Heart right ventricle (tissue), 16 donors: ENCODE data around the gene CTRB1. TPM values are rescaled to one million over a fixed set of nuclear protein-coding genes. Genes with fewer than 3 reads are reported as not detected.

Experiments used
- ATAC-seq, 8 donors: fragments of 200-7000 bp; cut with Tn5 transposase; one replicate each; pipeline ENCODE4 v1.9.1; 2020; ENCODE audit warnings: mild to moderate bottlenecking in 8 of 8, moderate library complexity in 8 of 8, moderate number of reproducible peaks in 1 of 8
- DNase-seq, 2 donors: peaks; one replicate each; pipeline ENCODE4 v3.0.0-alpha.2; 2020
- H3K27ac ChIP-seq, 10 donors: fragments of 200-600 bp; sonication (generic) in 2 of 10; one replicate each; pipeline versions ENCODE4 v1.5.0 to v1.8.0; 2020 to 2022; ENCODE audit warnings: mild to moderate bottlenecking in 3 of 10
- H3K27me3 ChIP-seq, 7 donors: fragments of 200-600 bp; one replicate each; pipeline ENCODE4 v1.8.0; 2021 to 2022; ENCODE audit warnings: mild to moderate bottlenecking in 2 of 7
- H3K36me3 ChIP-seq, 9 donors: fragments of 200-600 bp; sonication (generic) in 1 of 9; one replicate each; pipeline versions ENCODE4 v1.5.0 to v1.8.0; 2020 to 2022; ENCODE audit warnings: mild to moderate bottlenecking in 2 of 9
- H3K4me1 ChIP-seq, 9 donors: fragments of 200-600 bp; sonication (generic) in 1 of 9; one replicate each; pipeline versions ENCODE4 v1.5.0 to v1.8.0; 2020 to 2022; ENCODE audit warnings: mild to moderate bottlenecking in 4 of 9
- H3K4me3 ChIP-seq, 10 donors: fragments of 200-600 bp; sonication (generic) in 2 of 10; one replicate each; pipeline versions ENCODE4 v1.5.0 to v1.8.0; 2020 to 2022; ENCODE audit warnings: mild to moderate bottlenecking in 7 of 10, moderate library complexity in 2 of 10
- H3K9me3 ChIP-seq, 11 donors: fragments of 200-600 bp in 10 of 11; sonication (generic) in 2 of 11; one replicate each; pipeline versions ENCODE4 v1.5.0 to v1.8.0; 2013 to 2022; ENCODE audit warnings: mild to moderate bottlenecking in 2 of 11, control low read depth in 1 of 11, moderate library complexity in 1 of 11
- CTCF ChIP-seq, 9 donors: fragments of 200-600 bp; sonication (generic) in 2 of 9; IDR thresholded peaks; one replicate each; pipeline versions ENCODE4 v1.5.0 to v1.8.0; 2021 to 2022; ENCODE audit warnings: antibody characterized with exemption in 9 of 9, mild to moderate bottlenecking in 5 of 9, moderate library complexity in 1 of 9
- WGBS, 2 donors: extraction: QIAGEN DNeasy Blood & Tissue Kit; methylation state at CpG; one replicate each; pipeline ENCODE4 v1.1.7; 2013; ENCODE audit warnings: inconsistent platforms in 1 of 2; 5-methylcytosine and 5-hydroxymethylcytosine counted together
- intact Hi-C, 10 donors: fragments of 100-400 bp; cut with DNase I; formaldehyde crosslinking; loops; one replicate each; pipeline versions ENCODE4 v1.11.1 to v1.14.2; 2022
- polyA plus RNA-seq, 2 donors: library from polyadenylated mRNA; stranded (reverse); fragments of 200-250 nt; gene quantifications; one replicate each; pipeline ENCODE4 v1.2.3, GENCODE V29; 2013
- total RNA-seq, 10 donors: library from RNA; stranded (reverse); fragmentation: NEBNext Ultra II Directional in 3 of 10; extraction: Animal tissue kit (Norgen Biotek cat#: 25700) in 3 of 10; gene quantifications; one replicate each; pipeline versions ENCODE4 v1.2.1 to v1.2.4, GENCODE V29; 2021 to 2023
- donor health status: Arrhythmogenic right ventricular cardiomyopathy.
- donor health status: ischemic (EF 13 %, LVEDD 7.1; RV severe dilation, severe dysfunction).
- donor health status: healthy with polysubstance abuse.
- donor health status: DM: no; HTN: yes; CAD: no.
- donor health status: DM: no; HTN: no; CAD: no.
- donor health status: ischemic (EF 25% LVEDD 6.9; RV normal size, moderate dysfunction).
- donor health status: ischemic (EF 25% LVEDD 5.7; RV mildly dilated, moderate dysfunction).
- donor health status: healthy.
- donor health status: DM: yes; HTN: yes; CAD: no.
- donor health status: Ischemic cardiomyopathy.
- donor health status: ischemic (EF 35%, LVEDD 5.7; RV mildly dilated, moderate dysfunction).
- donor health status: nonischemic (EF 11% LVEDD 7.7; RV severe dilation, severe dysfunction).
- donor health status: DM: yes; HTN: yes; CAD: no.
- donor health status: PGD.
- donor health status: ischemic (EF 29% LVEDD 5.4; RV normal size, mild dysfunction).
- donor health status: nonischemic (EF 23%, LVEDD 6.1; RV moderate dilation, normal function).

The CTRB1 gene
- total and polyA plus RNA-seq, 12 donors = 1.0 to 3.8 (median 2.4) TPM; not detected in 4

DNA sequence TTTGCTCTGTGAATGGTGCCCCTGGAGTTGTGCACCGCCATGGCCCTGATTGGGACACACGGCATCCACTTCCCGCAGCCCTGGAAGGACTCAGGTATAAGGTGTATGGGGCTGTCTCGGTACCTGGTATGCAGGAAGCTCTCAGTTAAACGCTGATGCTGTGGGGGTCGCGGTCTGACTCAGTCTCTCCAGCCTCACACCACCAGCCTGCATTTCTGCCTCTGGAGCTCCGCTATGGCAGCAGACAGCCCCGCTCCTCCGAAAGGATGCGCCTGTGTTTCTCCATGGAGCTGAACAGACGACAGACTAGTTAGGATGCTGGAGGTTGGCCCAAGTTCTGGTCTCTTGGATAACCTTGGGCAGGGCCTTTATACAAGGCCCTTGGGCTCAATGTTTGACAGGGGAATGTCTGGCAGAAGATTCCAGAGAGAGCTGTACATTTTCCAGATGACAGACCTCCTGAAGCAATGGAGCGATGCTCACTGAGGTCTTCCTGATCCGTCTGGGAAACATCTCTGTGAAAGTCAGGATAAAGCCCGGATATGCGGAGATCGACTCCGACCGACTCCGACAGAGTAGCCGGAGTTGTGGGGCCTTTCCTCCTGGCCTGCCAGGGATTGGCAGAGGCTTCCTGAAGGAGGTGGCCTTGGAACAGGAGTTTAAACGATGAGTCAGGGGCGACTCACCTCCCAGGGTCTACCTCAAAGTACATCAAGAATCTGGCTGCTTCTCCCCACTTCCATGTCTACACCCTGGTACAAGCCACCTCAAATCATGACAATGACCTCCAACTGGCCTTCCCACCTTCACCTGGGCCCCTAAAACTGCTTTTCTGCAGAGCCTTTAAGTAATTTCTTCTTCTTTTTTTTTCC, 54.5 kb downstream of the CTRB1 start:
- ATAC-seq = no peak
- Histone ChIP-seq H3K36me3 (no peaks in the 10 kb centered on the region), H3K27ac (no peak overlapping the region), H3K4me3 (no peak overlapping the region), H3K4me1 (peaks cover 0 to 11% (median 4%) of the 10 kb centered on the region in 9 donors), H3K9me3 (no peaks in the 10 kb centered on the region), H3K27me3 (peaks cover 0 to 37% (median 0%) of the 10 kb centered on the region in 7 donors)
- intact Hi-C loops = no loop called here
- WGBS, 2 donors = 89 to 94% methylated on average over 23 of the region's 23 CpGs
- DNase-seq = no peak
- TF ChIP-seq CTCF (IDR thresholded peaks at IDR 0.05) = no peak

Other genes with a start within 250 kb of the CTRB1 start
- gene WDR59, start 233.9 kb upstream of the CTRB1 start, total RNA-seq = 10 to 100 TPM; 35.4 to 63.5 (median 42.0) TPM
- 10 to 100 TPM; 15.6 to 35.8 TPM for gene WDR59, start 233.9 kb upstream of the CTRB1 start, polyA plus RNA-seq
- 10 to 100 TPM; 16.7 to 30.8 (median 21.5) TPM for gene ZNRF1, start 220.0 kb upstream of the CTRB1 start, total RNA-seq
- gene ZNRF1, start 220.0 kb upstream of the CTRB1 start, polyA plus RNA-seq = 10 to 100 TPM; 13.1 to 20.0 TPM
- gene LDHD, start 102.2 kb upstream of the CTRB1 start, total RNA-seq = 100 to 1,000 TPM in 3 of 10 donors, 10 to 100 TPM in 7; 69.7 to 135 (median 94.9) TPM
- 10 to 100 TPM; 60.7 to 69.5 TPM for gene LDHD, start 102.2 kb upstream of the CTRB1 start, polyA plus RNA-seq
- gene ZFP1, start 70.5 kb upstream of the CTRB1 start, total RNA-seq = 10 to 100 TPM in 2 of 10 donors, 1 to 10 TPM in 8; 4.2 to 11.5 (median 7.0) TPM
- gene ZFP1, start 70.5 kb upstream of the CTRB1 start, polyA plus RNA-seq = 1 to 10 TPM; 3.0 to 4.7 TPM
- gene CTRB2, start 11.8 kb upstream of the CTRB1 start, total RNA-seq = 1 to 10 TPM in 7 of 10 donors, not detected in 3; 2.0 to 3.8 (median 2.8) TPM
- under 1 TPM in 1 of 2 donors, not detected in 1; 0.42 TPM for gene CTRB2, start 11.8 kb upstream of the CTRB1 start, polyA plus RNA-seq
- gene BCAR1, start 32.6 kb downstream of the CTRB1 start, total RNA-seq = 10 to 100 TPM; 56.1 to 85.2 (median 72.4) TPM
- 10 to 100 TPM; 54.6 to 65.8 TPM for gene BCAR1, start 32.6 kb downstream of the CTRB1 start, polyA plus RNA-seq
- gene CFDP1, start 214.5 kb downstream of the CTRB1 start, total RNA-seq = 10 to 100 TPM; 19.0 to 27.8 (median 24.9) TPM
- 10 to 100 TPM; 38.6 to 63.6 TPM for gene CFDP1, start 214.5 kb downstream of the CTRB1 start, polyA plus RNA-seq
- 10 to 100 TPM in 4 of 10 donors, 1 to 10 TPM in 6; 7.2 to 12.5 (median 9.3) TPM for gene TMEM170A, start 245.7 kb downstream of the CTRB1 start, total RNA-seq
- gene TMEM170A, start 245.7 kb downstream of the CTRB1 start, polyA plus RNA-seq = 1 to 10 TPM; 3.8 to 6.9 TPM